Measurements from ENCODE around the gene LOX.
A peak's percentile ranks its signal among the peaks of the same experiment; 100 is the strongest.
"Not testable (repeated sequence)": the region's sequence is repeated elsewhere in the genome, so short reads cannot be mapped to it uniquely, and the experiment has no call there.

The LOX gene

GRCh38 chr5:122097391-122097790, 19.3 kb upstream of the LOX start:
- no peak for DNase-seq

- no peak for DNase-seq
These were observed 17.1 kb upstream of the LOX start for GRCh38 chr5:122095158-122095557.

- DNase-seq = not testable (repeated sequence)
These were observed 16.2 kb upstream of the LOX start for GRCh38 chr5:122094251-122094650.

GRCh38 chr5:122093415-122094180, 15.5 kb upstream of the LOX start:
- peak; percentile 33 for DNase-seq

- DNase-seq = no peak
These were observed 14.0 kb upstream of the LOX start for GRCh38 chr5:122091936-122092600.

- DNase-seq = no peak
These were observed 11.3 kb upstream of the LOX start for GRCh38 chr5:122089096-122090013.

- no peak for DNase-seq
These were observed 7.0 kb upstream of the LOX start for GRCh38 chr5:122085041-122085440.

- no peak for DNase-seq
These were observed 5.5 kb upstream of the LOX start for GRCh38 chr5:122083535-122083934.

- no peak for DNase-seq
These were observed 3.5 kb upstream of the LOX start for GRCh38 chr5:122081541-122081940.

- peak; percentile 57 for DNase-seq
These were observed 518 bp downstream of the LOX start for GRCh38 chr5:122077366-122078115.

- peak; percentile 91 for DNase-seq
These were observed 1.2 kb downstream of the LOX start for GRCh38 chr5:122076669-122077365.

GRCh38 chr5:122076050-122076461, 2.0 kb downstream of the LOX start:
- DNase-seq = no peak

- no peak for DNase-seq
These were observed 4.2 kb downstream of the LOX start for GRCh38 chr5:122073864-122074263.

- DNase-seq = peak; percentile 47
These were observed 5.0 kb downstream of the LOX start for GRCh38 chr5:122073018-122073417.

GRCh38 chr5:122067390-122067789, 10.7 kb downstream of the LOX start:
- DNase-seq = no peak

- DNase-seq = no peak
These were observed 13.1 kb downstream of the LOX start for GRCh38 chr5:122064992-122065391.

- DNase-seq = no peak
These were observed 14.2 kb downstream of the LOX start for GRCh38 chr5:122063836-122064235.

GRCh38 chr5:122062205-122062604, 15.9 kb downstream of the LOX start:
- DNase-seq = no peak

GRCh38 chr5:122056913-122057312, 21.1 kb downstream of the LOX start:
- DNase-seq = no peak

- no peak for DNase-seq
These were observed 23.8 kb downstream of the LOX start for GRCh38 chr5:122054266-122054665.

- no peak for DNase-seq
These were observed 24.6 kb downstream of the LOX start for GRCh38 chr5:122053181-122054109.

Measured in femur (tissue), 1 donor.